ENCODE data around the gene TCEANC2.

DNA sequence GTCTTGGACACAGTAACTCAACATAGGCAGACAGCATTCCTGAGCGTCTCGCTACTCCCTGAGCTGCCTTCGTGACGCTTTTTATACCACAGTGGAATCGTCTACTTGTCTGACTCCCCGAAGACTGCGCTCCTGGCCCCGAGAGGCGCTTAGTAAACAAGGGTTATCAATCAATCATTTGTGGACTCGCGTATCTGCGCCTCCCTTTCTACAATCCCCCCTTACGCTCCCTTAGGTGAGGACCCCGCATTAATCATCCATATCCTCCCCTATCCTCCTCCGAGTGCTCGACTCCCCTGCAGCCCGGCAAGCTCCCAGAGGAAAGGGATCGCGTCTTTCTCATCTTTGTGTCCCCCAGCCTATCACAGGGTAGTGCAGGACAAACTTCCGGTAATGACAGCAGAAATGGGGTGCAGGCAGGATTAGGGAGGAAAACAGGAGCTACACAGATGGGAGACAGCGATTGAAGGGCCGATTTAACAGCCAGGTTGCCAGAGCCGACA lies 926 bp upstream of the TCEANC2 start:
- TF ChIP-seq EZH2 (IDR thresholded peaks at IDR 0.05) = no peak
- TF ChIP-seq FOXP2 (optimal IDR thresholded peaks at IDR 0.05; ENCODE audit: control extremely low read depth, extremely low read length, insufficient read depth) = no peak
